PC-3 (cell line): ENCODE data around the gene KICS2. TPM values are rescaled to one million over a fixed set of nuclear protein-coding genes. Genes with fewer than 3 reads are reported as not detected.
"Not testable (repeated sequence)": the region's sequence is repeated elsewhere in the genome, so short reads cannot be mapped to it uniquely, and the experiment has no call there.

Experiments
- ATAC-seq: fragments of 200-7000 bp; cut with Tn5 transposase; 2 replicates; pipeline ENCODE4 v1.9.1; 2020; ENCODE audit warnings: mild to moderate bottlenecking, moderate library complexity
- BruUV-seq: library from RNA; stranded (reverse); fragments of 400-500 nt; replicated peaks from 2 replicates; lab custom pipeline; 2021; lab: Mats Ljungman, UMichigan
- CTCF ChIA-PET: fragments of 300-600 bp; sonication (Branson Sonifier 250); formaldehyde crosslinking; loops from one replicate; lab custom pipeline; 2022; ENCODE audit warnings: antibody characterized with exemption; lab: Charles Lee
- POLR2A ChIA-PET: fragments of 300-600 bp; sonication (Branson Sonifier 250); formaldehyde crosslinking; loops from one replicate; lab custom pipeline; 2022; ENCODE audit warnings: antibody characterized with exemption; ENCODE audit not compliant: unreplicated experiment; lab: Charles Lee
- DNase-seq: peaks from one replicate; pipeline ENCODE4 v3.0.0-alpha.2; 2015
- H2AFZ ChIP-seq: fragments of 300-600 bp; sonication (generic); 2 replicates; pipeline ENCODE4 v1.6.0; 2016; ENCODE audit warnings: antibody characterized with exemption, low read length
- H3F3A ChIP-seq: fragments of 300-600 bp; sonication (generic); one replicate; pipeline ENCODE4 v1.6.0; 2017; ENCODE audit warnings: antibody characterized with exemption, low read length, control low read depth, mild to moderate bottlenecking; ENCODE audit not compliant: unreplicated experiment
- H3K27ac ChIP-seq: fragments of 300-600 bp; sonication (generic); 2 replicates; pipeline ENCODE4 v1.5.1; 2016; ENCODE audit warnings: mild to moderate bottlenecking, low read length
- H3K27me3 ChIP-seq: fragments of 300-600 bp; sonication (generic); 2 replicates; pipeline ENCODE4 v1.6.1; 2016; ENCODE audit warnings: low read length, mixed read lengths
- H3K36me3 ChIP-seq: fragments of 300-600 bp; sonication (generic); 2 replicates; pipeline ENCODE4 v1.6.1; 2016; ENCODE audit warnings: low read depth, mixed run types, low read length, mixed read lengths
- H3K4me1 ChIP-seq: fragments of 300-600 bp; sonication (generic); 2 replicates; pipeline ENCODE4 v1.5.1; 2016; ENCODE audit warnings: low read length; ENCODE audit not compliant: insufficient read depth
- H3K4me2 ChIP-seq: fragments of 300-600 bp; sonication (generic); 2 replicates; pipeline ENCODE4 v1.6.0; 2016; ENCODE audit warnings: low read length
- H3K4me3 ChIP-seq: fragments of 300-600 bp; sonication (generic); 2 replicates; pipeline ENCODE4 v1.5.1; 2016; ENCODE audit warnings: mild to moderate bottlenecking, low read length, mixed read lengths
- H3K79me2 ChIP-seq: fragments of 300-600 bp; sonication (generic); 2 replicates; pipeline ENCODE4 v1.6.1; 2017; ENCODE audit warnings: low read length, mixed read lengths
- H3K9ac ChIP-seq: fragments of 300-600 bp; sonication (generic); 2 replicates; pipeline ENCODE4 v1.6.0; 2016; ENCODE audit warnings: mild to moderate bottlenecking, low read length
- H3K9me2 ChIP-seq: fragments of 300-600 bp; sonication (generic); replicated peaks from 2 replicates; pipeline ENCODE4 v1.6.1; 2016; ENCODE audit warnings: mixed run types, low read length, mixed read lengths
- H3K9me3 ChIP-seq: fragments of 300-600 bp; sonication (generic); 2 replicates; pipeline ENCODE4 v1.6.1; 2016; ENCODE audit warnings: low read length, mixed read lengths
- H4K20me1 ChIP-seq: fragments of 300-600 bp; sonication (generic); 2 replicates; pipeline ENCODE4 v1.6.1; 2016; ENCODE audit warnings: low read length, mixed read lengths
- CTCF ChIP-seq: fragments of 300-600 bp; sonication (generic); conservative IDR thresholded peaks from 2 replicates; pipeline ENCODE4 v1.5.1; 2017; ENCODE audit warnings: antibody characterized with exemption, low read depth, mild to moderate bottlenecking, low read length
- EZH2 ChIP-seq: fragments of 300-600 bp; sonication (generic); IDR thresholded peaks from one replicate; pipeline ENCODE4 v1.6.1; 2017; ENCODE audit warnings: antibody characterized with exemption, mild to moderate bottlenecking, low read length; ENCODE audit not compliant: unreplicated experiment
- EZH2phosphoT487 ChIP-seq: fragments of 300-600 bp; sonication (generic); IDR thresholded peaks from 2 replicates; pipeline ENCODE4 v1.6.1; 2018; ENCODE audit warnings: mild to moderate bottlenecking, antibody characterized with exemption, low read length, borderline replicate concordance
- intact Hi-C: fragments of 100-400 bp; cut with micrococcal nuclease; formaldehyde crosslinking; loops from 2 replicates; pipeline ENCODE4 v1.9.0; 2023
- total RNA-seq: library from RNA; depleted of rRNA; stranded (reverse); fragments of >200 nt; gene quantifications from 2 replicates; pipeline ENCODE4 v1.2.3, GENCODE V29; 2014

Gene KICS2
- total RNA-seq, 1 experiment from 2014 or later: 11.9 TPM

- Histone ChIP-seq H3K79me2 (peaks cover 14% of the 10 kb centered on the region), H3K27ac (no peak overlapping the region), H3K9ac (no peak overlapping the region), H3K9me2 (no peaks in the 10 kb centered on the region), H2AFZ (no peak overlapping the region), H3K36me3 (no peaks in the 10 kb centered on the region), H3F3A (no peaks in the 10 kb centered on the region), H3K4me1 (peaks cover 14% of the 10 kb centered on the region), H3K4me2 (peak overlapping the region; percentile 19), H4K20me1 (no peaks in the 10 kb centered on the region), H3K4me3 (no peak overlapping the region), H3K27me3 (no peaks in the 10 kb centered on the region), H3K9me3 (no peaks in the 10 kb centered on the region)
- POLR2A ChIA-PET: no interaction called here
- BruUV-seq: no TSS peak
- intact Hi-C loops: loop anchor here (5.0 kb wide), 2 partner anchors 38 to 133 kb away; no protein-coding TSS in a partner anchor
- ATAC-seq: no peak
- no peak for DNase-seq
- TF ChIP-seq EZH2phosphoT487 (no peak), EZH2 (no peak), CTCF (no peak)
- CTCF ChIA-PET: no interaction called here
Observed at GRCh38 chr12:64220046-64220445, 2.0 kb downstream of the KICS2 start.

DNA sequence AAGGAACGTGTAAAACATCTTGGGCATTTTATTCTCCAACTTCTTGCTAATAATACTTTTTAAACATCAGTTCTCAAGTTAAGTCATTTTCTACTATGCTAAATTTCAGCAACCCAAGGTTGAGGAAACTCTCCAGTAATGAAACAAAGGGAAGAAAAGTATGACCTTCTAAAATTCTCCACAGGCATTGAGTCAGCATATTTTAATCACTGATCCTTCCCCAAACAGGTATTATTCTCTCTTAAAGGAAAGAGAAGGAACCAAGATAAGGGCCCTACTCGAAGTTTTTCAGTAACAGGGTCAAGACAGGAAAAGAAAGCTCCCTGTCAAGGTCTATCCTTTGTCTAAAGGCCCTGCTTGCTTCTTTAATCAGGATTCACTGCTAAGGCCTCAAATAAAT, 3.0 kb downstream of the KICS2 start:
- H3K4me3 ChIP-seq: no peak overlapping the region
- CTCF ChIA-PET: no interaction called here
- peaks cover 14% of the 10 kb centered on the region for H3K79me2 ChIP-seq
- ATAC-seq (no peak), DNase-seq (no peak)
- intact Hi-C loops: no loop called here
- H3K9me2 ChIP-seq: no peaks in the 10 kb centered on the region
- no TSS peak for BruUV-seq
- H3K4me2 ChIP-seq: peak overlapping the region; percentile 0; the same call in 1 of the 2 replicates
- POLR2A ChIA-PET: no interaction called here
- H2AFZ ChIP-seq: no peak overlapping the region
- no peaks in the 10 kb centered on the region for H3K27me3 ChIP-seq
- no peaks in the 10 kb centered on the region for H4K20me1 ChIP-seq
- H3K4me1 ChIP-seq: peaks cover 14% of the 10 kb centered on the region
- H3K9me3 ChIP-seq: no peaks in the 10 kb centered on the region
- no peaks in the 10 kb centered on the region for H3K36me3 ChIP-seq
- TF ChIP-seq EZH2: no peak
- TF ChIP-seq EZH2phosphoT487: no peak
- TF ChIP-seq CTCF: no peak
- H3K9ac ChIP-seq: no peak overlapping the region
- no peak overlapping the region for H3K27ac ChIP-seq
- H3F3A ChIP-seq: no peaks in the 10 kb centered on the region

GRCh38 chr12:64218597-64218996, 3.5 kb downstream of the KICS2 start:
- H3K4me2 ChIP-seq: no peak overlapping the region
- intact Hi-C loops: no loop called here
- DNase-seq (no peak), ATAC-seq (no peak)
- no peak overlapping the region for H3K9ac ChIP-seq
- H3K27ac ChIP-seq: no peak overlapping the region
- no peaks in the 10 kb centered on the region for H3K27me3 ChIP-seq
- TF ChIP-seq EZH2phosphoT487: no peak
- no peak for TF ChIP-seq EZH2
- TF ChIP-seq CTCF: no peak
- H3K9me3 ChIP-seq: no peaks in the 10 kb centered on the region
- no peak overlapping the region for H3K4me3 ChIP-seq
- H3K36me3 ChIP-seq: no peaks in the 10 kb centered on the region
- peaks cover 14% of the 10 kb centered on the region for H3K4me1 ChIP-seq
- no TSS peak for BruUV-seq
- CTCF ChIA-PET: no interaction called here
- no peaks in the 10 kb centered on the region for H4K20me1 ChIP-seq
- no peak overlapping the region for H2AFZ ChIP-seq
- H3F3A ChIP-seq: no peaks in the 10 kb centered on the region
- no peaks in the 10 kb centered on the region for H3K9me2 ChIP-seq
- POLR2A ChIA-PET: no interaction called here
- H3K79me2 ChIP-seq: peaks cover 14% of the 10 kb centered on the region

DNA sequence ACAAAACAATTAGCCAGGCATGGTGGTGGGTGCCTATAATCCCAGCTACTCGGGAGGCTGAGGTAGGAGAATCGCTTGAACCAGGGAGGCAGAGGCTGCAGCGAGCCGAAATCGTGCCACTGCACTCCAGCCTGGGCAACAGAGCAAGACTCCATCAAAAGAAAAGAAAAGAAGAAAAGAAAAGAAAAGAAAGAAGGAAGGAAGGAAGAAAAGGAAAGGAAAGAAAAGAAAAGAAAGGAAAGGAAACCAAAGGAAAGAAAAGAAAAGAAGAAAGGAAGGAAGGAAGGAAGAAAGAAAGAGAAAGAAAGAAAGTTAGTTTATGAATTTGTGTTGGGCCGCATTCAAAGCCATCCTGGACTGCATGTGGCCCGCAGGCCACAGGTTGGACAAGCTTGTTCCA, 4.5 kb downstream of the KICS2 start:
- intact Hi-C loops, H3K27me3 ChIP-seq: not testable (repeated sequence)

More for the DNA sequence above, 4.5 kb downstream of the KICS2 start:
- H3K9ac ChIP-seq, CTCF ChIA-PET, DNase-seq, H3K4me2 ChIP-seq, POLR2A ChIA-PET, H2AFZ ChIP-seq, ATAC-seq, H3K9me2 ChIP-seq, H3K4me3 ChIP-seq, BruUV-seq, H3K27ac ChIP-seq, H3K36me3 ChIP-seq, H4K20me1 ChIP-seq, H3F3A ChIP-seq, H3K9me3 ChIP-seq: not testable (repeated sequence)
- peaks cover 14% of the 10 kb centered on the region for H3K4me1 ChIP-seq
- peaks cover 14% of the 10 kb centered on the region for H3K79me2 ChIP-seq
